Measurements from ENCODE around the gene C1QTNF3. TPM values are rescaled to one million over a fixed set of nuclear protein-coding genes. Genes with fewer than 3 reads are reported as not detected.
A peak's percentile ranks its signal among the peaks of the same experiment; 100 is the strongest.

C1QTNF3 gene
- total RNA-seq, 1 experiment from 2014 or later, result 0.24 TPM

DNA sequence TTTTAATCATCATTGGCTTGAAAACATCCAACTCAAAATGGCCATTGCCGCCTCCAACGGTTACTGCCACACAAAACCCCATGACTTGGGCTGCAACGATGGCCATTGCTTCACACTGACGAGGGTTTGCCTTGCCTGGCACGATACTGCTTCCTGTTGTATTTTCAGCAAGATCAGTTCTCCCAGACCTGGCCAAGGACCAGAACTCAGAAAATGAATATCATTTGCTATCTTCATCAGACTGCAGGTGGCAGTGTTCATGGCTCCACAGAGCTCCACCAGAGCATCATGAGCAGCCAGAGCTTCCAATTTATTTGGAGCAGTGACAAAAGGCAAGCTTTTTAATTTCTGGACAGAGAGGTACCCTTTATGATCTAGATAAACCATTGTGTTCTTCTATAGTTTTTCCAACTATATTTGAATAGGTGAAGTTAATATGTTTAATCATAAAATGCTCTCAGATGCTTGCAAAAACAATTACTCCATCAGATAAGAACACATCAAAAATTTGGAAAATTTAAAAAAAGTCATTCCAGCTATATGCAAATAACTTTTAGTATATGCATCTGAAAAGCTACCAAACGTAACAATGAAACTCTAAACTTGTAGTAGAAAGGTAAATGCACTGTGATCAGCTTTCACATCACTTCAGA is 45.6 kb downstream of the C1QTNF3 start:
- peak; percentile 79 for DNase-seq (ENCODE audit: low read depth)

DNA sequence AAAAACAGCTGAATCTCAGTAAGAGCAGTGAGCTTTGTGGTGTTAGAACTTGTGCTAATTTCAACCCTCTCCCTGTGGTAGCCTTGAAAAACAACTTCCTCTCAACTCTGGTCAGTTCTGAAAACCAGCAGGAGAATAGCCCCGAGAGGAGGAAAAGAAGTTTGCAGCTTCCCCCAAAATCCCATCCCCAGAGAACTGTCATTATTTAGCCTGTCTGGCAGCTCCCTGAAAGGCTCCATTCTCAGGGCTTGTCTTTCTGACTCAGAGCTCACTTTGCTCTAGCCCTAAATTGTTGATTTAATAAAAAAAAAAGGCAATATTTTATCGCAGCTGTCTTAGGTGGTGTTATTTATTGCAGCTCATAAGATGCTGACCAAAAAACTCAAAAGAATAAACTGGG is 47.1 kb downstream of the C1QTNF3 start:
- no peak for DNase-seq (ENCODE audit: low read depth)

DNA sequence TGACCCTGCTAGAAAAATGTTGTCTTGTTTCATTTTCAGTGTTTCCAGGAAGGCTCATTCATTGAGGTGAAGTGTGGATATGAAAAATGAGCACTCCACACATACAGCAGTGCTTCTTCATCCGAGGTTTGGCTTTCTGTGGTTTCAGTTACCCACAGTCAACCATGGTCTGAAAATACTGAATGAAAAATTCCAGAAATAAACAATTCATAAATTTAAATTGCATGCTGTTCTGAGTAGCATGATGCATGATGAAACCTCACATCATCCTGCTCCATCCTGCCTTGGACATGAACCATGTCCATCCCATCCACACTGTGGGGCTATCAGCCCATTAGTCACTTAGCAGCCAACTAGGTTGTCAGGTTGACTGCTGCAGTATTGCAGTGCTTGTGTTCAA is 48.2 kb downstream of the C1QTNF3 start:
- no peak for DNase-seq (ENCODE audit: low read depth)

DNA sequence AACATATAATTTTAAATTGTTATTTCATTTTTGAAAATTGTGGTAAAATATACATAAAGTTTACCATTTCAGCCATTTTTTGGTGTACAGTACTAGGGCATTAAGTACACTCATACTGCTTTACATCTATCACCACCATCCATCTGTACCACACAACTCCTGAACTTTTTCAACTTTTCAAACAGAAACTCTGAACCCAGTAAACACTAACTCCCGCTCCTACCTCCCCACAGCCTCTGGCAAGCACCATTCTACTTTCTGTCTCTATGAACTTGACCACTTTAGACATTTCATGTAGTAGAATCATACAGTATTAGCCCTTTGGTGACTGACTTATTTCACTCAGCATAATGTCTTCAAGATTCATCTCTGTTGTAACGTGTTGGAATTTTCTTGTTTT is 50.1 kb downstream of the C1QTNF3 start:
- no peak for DNase-seq (ENCODE audit: low read depth)

DNA sequence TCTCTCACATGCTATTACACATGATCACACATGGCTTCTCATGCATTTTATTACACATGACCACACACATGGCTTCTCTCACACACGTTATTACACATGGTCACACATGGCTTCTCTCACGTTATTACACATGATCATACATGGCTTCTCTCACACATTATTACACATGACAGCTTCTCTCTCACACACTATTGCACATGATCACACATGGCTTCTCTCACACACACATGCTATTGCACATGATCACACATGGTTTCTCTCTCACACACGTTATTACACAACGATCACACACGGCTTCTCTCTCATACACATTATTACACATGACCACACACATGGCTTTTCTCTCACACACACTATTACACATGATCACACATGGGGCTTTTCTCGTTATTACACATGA is 57.6 kb downstream of the C1QTNF3 start:
- DNase-seq (ENCODE audit: low read depth), result no peak

DNA sequence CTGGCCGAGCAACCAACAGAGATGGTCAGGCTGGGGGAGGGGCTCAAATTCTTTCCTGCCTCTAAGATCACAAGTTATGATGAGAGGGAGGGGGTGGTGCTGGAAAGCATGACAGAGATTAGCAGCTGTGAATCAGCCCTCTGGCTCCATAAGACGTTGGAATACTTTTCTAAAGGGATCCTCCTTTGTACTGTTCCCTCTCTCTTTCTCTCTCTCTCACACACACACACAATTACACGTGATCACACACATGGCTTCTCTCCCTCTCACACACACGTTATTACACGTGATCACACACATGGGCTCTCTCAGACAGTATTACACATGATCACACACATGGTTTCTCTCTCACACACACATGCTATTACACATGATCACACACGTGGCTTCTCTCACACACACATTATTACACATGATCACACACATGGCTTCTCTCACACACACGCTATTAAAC is 58.3 kb downstream of the C1QTNF3 start, which contains the start of gene SLC45A2:
SLC45A2 (minus strand) TSS at position 23 of the 454 bp plus-strand sequence. CDS start 110 bp downstream, outside the sequence.
- peak; percentile 56 for DNase-seq (ENCODE audit: low read depth)

DNA sequence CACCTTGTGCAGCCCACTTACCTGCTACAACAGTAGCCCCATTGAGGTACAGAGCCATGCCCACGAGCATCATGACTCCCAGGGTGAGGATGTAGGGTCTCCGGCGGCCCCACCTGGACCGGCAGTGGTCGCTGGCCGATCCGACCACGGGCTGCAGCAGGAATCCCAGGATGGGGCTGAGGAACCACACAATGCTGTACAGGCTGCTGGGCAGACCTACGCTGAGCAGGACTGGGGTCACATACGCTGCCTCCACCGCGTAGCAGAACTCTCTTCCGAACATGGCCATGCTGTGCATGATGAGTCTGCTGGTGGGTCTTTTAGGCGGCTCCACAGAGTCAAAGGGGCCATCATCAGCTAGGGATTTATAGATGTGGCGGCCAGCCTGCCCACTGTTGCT is 58.8 kb downstream of the C1QTNF3 start:
- no peak for DNase-seq (ENCODE audit: low read depth)

DNA sequence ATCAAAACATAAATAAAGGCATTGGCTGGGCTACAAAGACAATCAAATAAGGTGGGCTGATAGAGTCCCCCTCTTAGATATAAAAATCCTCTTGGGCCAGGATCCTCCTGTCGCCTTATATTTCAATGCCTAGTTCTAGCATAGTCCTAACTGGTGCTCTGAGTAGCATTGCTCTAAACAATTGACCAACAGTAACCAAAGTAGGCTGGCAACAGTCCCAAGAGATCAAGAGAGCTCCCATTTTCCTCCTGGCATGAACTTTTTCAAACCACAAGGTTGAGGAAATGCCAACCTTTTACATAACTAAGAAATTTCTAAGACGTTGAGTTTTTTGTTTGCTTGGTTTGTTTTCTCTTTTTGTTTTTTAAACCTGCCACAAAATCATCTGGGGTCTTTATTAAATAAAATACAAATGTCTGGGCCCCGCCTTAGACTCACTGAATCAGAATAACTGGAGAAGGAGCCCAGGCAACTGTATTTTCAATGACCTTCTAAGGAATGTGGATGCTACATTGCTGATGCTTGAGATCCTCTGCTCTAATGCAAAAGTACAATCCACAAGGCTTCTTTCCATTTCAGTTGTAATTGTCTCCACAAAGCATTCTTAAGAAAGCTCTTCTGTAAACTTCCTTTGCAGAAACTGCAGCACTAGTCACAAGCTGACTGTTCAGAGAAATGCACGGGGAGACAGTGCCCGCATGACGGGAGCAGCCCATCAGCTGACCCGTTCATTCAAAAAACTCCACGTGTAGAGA is 61.4 kb downstream of the C1QTNF3 start:
- peak; percentile 69 for DNase-seq (ENCODE audit: low read depth)

DNA sequence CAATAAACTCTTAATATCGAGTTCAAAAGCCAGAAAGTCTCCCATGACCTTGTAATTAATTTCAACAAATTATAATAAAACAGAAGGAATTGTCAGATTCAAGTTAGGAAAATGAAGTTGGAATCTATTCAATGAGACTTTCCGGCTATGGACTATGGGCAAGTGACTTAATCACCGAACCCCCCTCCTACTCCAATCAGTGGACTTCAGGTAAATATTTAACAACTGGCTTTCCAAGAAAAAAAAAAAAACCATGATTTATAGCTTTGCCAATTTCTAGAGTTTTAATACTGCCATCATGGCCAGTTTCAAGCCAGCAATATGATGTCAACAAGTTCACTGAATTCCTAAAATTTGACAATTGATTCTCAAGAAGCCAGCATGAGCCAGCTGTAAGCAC is 63.0 kb downstream of the C1QTNF3 start:
- DNase-seq (ENCODE audit: low read depth), result no peak

DNA sequence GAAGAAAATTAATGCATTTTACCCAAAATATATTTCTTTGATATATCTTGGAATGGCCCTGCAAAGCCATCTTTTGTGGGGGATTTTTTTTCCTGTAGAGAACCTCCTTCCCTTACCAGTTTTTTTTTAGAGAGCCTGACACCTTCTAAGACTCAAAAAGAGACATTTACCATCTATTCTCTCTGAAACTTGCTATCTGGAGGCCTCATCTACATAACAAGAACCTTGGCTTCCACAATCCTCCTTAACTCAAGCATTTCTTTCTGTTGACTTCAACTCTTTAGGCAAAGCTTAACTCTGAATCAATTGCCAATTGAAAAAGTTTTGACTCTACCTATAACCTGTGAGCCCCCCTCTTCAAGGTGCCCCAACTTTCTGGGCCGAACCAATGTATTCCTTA is 64.7 kb downstream of the C1QTNF3 start:
- no peak for DNase-seq (ENCODE audit: low read depth)

DNA sequence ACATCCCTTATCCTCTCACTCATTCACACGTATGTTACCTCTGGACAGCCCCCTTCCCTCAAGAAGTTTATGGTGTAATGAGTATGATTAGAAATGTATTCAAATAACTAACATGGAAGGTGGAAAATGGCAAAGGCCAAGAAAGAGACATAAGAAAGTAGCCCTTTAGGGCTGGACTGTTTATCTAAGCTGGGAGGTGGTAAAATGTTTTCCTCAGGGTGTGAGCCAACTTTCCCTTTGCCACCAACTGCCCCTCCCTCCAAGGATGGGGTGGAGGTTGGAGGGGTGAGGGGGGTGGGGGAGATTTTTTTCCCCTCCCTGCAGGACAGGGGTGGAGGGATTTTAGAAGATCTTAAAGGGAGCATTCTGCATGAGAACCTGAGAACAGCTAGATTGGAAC is 66.7 kb downstream of the C1QTNF3 start:
- DNase-seq (ENCODE audit: low read depth), result no peak

DNA sequence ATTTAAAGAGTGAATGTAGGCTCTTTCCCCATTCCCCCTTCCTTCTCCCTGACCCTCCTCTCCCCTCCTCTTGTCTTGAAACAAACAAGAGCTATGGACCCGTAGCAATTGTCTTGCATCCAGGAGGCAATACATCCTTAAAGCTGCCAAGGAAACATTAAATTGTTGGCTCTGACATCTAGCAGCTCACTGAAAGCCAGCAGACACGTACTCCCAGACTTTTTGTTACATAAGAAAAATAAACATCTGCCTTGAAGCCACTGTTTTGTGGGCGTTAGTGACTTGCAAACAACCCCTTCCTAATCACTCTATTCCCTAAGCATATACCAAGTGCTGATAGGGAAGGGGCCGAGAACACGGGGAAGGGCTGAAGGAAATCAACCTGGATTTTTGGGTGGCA is 67.2 kb downstream of the C1QTNF3 start:
- DNase-seq (ENCODE audit: low read depth), result no peak

DNA sequence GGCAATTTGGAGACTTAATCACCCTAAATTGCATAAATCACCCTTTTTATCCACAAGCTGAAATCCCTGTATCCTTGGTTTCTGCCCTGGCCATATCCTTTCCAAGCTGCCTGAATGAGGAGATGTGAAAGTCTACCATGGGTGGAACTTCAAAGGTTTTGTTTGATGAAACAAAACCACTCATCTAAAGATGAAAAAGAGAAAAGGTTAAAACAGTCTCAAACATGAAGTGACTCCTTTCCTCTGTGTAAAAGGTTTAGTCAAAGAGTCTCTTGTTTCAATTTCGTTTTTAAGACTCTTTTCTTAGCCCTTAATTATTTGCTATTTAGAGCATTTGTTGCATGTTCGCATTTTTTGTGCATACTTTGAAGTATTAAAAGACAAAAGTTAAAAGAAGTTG is 69.7 kb downstream of the C1QTNF3 start:
- no peak for DNase-seq (ENCODE audit: low read depth)

DNA sequence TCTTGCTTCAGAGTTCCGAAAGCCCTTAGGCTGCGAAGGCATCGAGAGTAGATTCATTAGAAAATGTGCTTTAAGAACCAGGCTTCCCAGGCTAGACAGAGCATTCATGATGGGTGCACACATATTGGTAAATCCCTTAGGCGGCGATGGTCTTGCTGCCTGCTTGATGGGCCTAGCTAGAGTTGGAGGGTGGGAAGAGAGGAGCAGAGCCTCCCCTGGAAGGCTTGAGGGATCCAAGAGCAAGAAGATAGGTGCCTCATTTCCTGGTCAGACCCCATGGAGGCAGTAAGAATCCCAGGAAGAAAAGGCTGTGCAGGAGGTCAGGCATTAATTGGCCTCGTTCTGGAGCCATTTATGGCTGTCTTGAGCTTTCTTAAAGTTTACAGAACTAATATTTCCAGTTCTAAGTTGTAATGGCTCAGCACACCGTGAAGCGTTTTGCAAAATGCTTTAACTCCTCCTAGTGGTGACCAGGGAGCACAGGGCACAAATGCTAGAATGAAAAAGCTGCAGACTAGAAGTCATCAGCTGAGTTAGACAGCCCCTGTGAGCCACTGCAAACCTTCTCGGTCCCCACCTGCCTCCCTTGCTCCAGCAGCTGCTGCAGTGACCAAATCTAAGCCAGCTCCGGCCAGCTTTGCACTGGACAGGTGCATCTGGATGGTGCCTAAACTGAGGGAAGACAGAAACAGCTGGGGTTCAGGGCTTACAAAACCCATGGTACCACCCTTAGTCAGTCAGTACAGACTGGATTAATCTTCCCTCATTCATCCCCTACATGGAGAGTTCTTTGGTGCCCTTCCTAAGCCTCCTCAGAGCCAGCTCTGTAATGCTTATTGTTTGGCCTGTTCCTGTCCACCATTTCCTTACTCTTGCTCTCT is 73.2 kb downstream of the C1QTNF3 start:
- peak; percentile 60 for DNase-seq (ENCODE audit: low read depth)

DNA sequence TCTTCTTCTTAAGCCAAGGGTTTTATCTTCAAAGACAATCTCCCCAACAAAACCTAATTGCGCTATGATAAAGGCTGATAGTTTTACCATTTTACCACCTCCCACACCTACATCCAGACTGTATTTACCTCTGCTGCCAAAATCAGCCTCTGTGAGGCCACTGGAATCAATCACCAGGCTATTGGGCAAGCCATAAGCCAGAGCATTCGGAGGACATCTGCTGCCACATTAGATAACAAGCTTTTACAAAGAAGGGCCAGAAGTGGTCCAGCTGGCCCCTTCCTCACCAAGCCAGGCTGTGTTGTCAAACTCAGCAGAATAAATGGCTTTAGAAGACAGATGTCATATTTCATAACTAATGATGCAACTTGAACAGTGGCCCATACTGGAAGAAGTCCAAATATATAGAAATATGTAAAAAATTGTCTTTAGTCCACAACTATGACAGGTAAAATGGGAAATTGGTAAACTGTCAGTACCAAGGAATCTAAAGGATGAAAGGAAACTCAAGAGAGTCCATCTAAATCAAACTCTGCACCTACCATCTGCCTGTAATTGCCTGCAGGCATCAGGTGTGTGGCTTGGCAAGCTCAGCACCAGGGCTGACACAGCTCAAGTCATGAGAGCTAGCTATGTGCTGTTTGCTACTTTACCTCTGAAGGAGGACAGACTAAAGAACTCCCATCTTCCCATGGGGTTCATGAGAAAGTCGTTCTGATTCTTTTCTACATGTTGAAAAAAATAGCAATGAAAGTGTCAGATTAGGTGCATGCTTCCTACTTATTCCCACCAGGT is 74.6 kb downstream of the C1QTNF3 start:
- DNase-seq (ENCODE audit: low read depth), result no peak

Other genes starting within 250 kb of the C1QTNF3 start
- 30.0 and 31.7 TPM in 2 replicates for gene ADAMTS12, start 151.2 kb downstream of the C1QTNF3 start, total RNA-seq (2014; rRNA removed; shearing (Covaris generic))
- not detected in 2 replicates for gene RXFP3, start 106.8 kb downstream of the C1QTNF3 start, total RNA-seq (2014; rRNA removed; shearing (Covaris generic))
- gene SLC45A2, start 58.5 kb downstream of the C1QTNF3 start, total RNA-seq (2014; rRNA removed; shearing (Covaris generic)), result 0.49 and 2.0 TPM in 2 replicates
- gene AMACR, start 35.2 kb downstream of the C1QTNF3 start, total RNA-seq (2014; rRNA removed; shearing (Covaris generic)), result 8.2 and 12.6 TPM in 2 replicates